Activated CD4-positive, CD25-positive, alpha-beta regulatory T cell treated with anti-CD3 and anti-CD28 coated beads, Interleukin-2, amount 50 U/mL, for 24 hours (primary cell): ENCODE data around the gene PRADC1.

Experiments
- ATAC-seq, 2 donors: fragments of 150-1000 bp; cut with Tn5 transposase; one replicate each; pipeline ENCODE4 v1.10.0; 2021; ENCODE audit warnings: mild to moderate bottlenecking in 1 of 2, moderate library complexity in 1 of 2

PRADC1 gene

DNA sequence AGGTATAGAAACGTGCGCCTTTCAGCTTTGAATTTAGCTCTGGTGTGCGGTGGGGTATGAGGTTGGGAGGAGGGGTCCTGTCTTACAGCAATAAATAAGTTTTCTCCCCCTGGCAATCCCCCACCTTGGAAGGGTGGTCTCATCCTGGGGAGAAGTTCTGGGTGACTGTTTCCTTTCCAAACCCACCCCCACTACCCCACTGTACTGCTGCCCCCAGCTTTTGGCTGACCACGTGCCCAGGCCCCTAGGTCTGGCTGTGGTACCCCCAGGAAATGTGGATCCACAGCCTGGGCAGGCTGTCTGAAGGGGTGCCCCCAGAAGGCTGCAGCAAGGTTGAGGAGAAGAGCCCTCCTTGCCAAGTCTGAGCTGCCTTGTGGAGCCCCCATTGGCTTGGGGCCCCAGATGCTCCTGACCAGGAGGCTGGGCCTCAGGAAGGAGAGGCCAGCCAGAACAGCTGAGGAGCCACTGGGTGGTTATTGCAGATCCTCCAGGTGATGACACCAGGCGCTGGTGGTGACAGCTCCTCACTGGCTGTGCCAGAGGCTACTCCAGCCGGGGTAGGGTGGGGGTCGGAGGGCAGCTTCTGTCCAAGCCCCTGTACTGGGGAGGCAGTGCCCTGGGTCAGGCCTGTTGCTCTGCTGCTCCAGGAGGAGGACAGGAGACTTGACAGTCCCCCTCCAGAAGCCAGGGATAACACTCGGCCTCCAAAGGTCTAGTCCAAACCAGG, 25.3 kb upstream of the PRADC1 start:
- no peak for ATAC-seq

- no peak for ATAC-seq
Measured at GRCh38 chr2:73257425-73258125, 24.5 kb upstream of the PRADC1 start.

- no peak for ATAC-seq
Measured at GRCh38 chr2:73257021-73257420, 24.0 kb upstream of the PRADC1 start.

DNA sequence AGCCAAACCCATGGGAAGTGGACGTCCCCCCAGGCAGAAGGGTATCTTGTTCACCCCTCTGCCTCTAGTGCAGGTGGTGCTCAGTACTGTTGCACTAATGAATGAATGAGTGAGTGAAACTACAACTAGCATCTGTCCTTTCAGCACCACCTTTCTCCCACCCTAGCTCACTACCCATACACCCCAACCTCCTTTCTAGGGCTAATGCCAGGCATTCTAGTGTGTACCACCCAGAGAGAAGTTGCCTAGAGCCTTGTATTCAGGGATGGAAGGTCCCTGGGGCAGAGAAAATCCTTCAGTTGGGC, 23.5 kb upstream of the PRADC1 start:
- no peak for ATAC-seq

DNA sequence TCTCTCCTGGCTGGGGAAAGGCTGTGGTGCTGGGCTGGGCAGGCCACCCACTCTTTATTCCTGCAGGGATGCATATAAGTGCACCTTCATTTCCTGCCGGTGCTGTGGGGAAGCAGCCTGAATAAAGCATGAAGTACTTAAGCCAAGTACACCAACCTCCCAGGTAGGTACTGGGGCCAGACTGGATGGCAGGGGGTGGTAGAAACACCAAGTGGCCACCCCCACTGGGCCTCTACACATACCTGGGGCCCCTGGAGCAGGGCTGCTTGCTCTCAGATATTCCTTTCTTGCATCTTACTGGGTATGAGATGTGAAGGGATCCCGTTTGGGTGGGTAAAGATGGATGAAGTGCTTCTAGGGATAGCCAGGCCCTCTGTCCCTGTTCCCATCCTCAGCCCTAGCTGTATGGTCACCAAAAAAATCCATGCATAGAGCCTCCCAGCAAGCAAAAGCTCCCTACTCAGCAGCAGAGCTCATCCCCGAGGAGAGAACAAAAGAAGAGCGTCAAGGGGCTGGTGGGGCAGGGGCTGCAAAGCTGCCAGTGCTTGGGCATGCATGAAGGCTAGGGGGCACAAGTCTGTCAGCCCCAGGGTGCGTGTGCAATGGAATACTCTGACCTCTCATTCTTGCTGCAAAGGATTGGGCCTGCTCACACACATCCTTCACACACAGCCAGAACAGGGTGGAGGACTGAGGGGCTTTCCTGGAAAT, 23.0 kb upstream of the PRADC1 start:
- ATAC-seq: no peak

- ATAC-seq: no peak
Measured at GRCh38 chr2:73255007-73255644, 22.1 kb upstream of the PRADC1 start.

DNA sequence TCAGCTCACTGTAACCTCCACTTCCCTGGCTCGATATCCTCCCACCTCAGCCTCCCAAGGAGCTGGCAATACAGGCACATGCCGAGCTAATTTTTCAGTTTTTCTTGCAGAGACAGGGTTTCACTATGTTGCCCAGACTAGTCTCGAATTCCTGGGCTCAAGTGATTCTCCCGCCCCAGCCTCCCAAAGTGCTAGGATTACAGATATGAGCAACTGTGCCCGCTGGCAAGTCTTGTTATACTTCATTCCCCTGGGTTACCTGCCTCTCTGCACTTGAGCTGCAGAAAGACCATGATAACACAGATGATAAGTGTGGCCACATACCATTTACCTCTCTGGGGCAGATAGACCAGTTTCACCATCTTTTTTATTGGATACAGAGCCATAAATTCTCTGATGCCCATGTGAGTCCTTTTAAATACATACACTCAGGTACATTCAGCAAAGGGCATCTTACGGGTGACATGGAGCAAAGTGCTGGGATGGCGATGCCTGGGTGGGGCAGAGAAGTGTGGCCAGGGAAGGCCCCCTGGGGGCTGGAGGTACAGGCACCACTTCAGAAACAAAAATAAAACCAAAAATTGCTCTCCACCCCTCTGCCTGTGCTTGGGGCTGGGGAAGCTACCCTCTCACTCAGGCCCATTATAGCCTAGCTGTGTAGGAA, 21.4 kb upstream of the PRADC1 start:
- ATAC-seq: no peak

DNA sequence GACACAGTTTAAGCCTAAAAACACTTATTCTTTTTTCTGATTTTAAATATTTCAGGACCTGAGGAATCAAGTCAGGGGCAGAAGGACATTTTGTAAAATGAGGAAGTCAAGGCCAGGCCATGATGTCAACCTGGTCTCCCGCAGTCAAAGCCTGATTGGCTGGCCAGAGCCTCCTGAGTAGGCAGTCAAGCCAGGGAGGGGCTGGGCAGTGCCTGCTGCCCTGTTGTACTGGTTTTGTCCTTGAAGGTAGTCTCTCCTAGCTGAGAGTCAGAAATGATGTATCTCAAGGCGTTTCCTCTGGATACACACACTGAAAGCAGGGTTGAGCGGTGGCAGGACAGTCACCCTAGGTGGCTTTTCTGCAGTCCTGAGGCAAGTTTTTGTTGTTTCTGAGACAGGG, 20.9 kb upstream of the PRADC1 start:
- ATAC-seq: no peak

DNA sequence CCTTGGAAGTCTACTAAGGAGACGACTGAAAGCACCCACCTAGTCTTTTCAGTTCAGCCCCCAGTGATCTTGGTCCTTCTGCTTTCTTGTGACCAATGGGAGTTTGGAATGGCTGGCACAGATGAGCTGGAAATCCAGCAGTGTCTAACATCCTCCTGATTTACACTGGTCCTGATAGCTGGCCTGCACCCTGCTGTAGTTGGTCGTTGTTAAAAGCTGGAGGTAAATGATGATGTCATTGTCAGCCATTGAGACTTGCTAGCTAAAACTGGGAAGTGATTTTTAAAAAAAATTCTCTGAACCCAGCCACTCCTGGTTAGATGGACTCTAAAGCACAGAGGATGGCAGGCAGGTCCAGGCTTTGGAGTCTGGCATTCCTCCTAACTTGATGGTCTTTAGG, 20.4 kb upstream of the PRADC1 start:
- ATAC-seq: no peak

- no peak for ATAC-seq
Measured at GRCh38 chr2:73252238-73253027, 19.4 kb upstream of the PRADC1 start.

- no peak for ATAC-seq
Measured at GRCh38 chr2:73250872-73251846, 18.1 kb upstream of the PRADC1 start.

DNA sequence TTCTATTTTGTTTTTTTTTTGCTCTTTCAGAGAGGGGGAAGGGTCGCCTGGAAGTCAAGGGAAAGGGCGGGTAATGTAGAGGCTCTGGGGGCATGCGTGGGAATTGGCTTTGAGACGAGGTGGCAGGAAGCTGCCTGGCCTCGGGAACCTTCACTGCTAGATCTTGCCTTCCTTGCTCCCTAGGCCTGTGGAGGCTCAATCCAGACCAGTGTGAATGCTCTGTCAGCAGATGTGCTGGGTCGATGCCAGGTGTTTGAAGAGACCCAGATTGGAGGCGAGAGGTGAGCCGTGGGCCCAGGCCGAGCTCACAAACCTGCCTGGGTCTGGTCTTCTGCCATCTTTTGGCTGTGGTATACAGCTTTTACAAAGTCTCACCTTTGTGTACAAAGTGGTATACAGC, 16.6 kb upstream of the PRADC1 start:
- no peak for ATAC-seq

GRCh38 chr2:73246850-73247249, 13.8 kb upstream of the PRADC1 start:
- no peak for ATAC-seq

DNA sequence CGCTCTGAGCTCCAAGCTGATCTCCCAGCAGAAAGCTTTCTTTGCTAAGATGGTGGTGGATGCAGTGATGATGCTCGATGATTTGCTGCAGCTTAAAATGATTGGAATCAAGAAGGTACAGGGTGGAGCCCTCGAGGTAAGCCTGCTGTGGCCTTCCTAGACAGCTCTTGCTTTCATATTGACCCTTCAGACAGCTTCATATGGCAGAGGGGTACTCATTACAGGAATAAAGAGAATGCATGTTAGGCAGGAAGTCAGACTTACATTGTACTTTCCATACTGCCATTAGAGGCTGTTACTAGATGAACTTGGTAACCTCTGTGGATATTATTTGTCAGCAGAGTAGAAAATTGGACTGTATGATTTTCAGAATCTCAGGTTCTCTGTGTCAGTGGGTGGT, 11.5 kb upstream of the PRADC1 start:
- ATAC-seq: no peak

GRCh38 chr2:73243884-73244570, 11.0 kb upstream of the PRADC1 start:
- no peak for ATAC-seq

- ATAC-seq: no peak
Measured at GRCh38 chr2:73239776-73240175, 6.7 kb upstream of the PRADC1 start.

DNA sequence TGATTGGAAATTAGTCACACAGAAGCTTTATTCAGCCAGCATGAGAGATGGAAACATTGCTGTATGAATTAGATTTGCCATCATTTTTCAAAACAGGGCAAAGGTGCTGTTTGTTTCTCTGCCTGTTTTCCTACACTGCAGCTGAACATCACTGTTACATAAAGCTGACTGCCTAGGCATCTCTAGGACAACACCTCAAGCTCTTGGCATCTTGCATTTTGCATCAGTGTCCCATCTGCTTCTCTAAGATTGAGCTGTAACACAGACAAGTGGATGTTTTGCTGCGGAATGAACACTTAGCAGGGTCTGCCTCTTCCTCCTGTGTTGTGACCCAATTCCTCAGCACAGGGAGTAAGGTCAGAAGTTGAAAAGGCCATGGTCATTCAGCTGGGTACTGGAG, 5.9 kb upstream of the PRADC1 start:
- ATAC-seq: no peak

DNA sequence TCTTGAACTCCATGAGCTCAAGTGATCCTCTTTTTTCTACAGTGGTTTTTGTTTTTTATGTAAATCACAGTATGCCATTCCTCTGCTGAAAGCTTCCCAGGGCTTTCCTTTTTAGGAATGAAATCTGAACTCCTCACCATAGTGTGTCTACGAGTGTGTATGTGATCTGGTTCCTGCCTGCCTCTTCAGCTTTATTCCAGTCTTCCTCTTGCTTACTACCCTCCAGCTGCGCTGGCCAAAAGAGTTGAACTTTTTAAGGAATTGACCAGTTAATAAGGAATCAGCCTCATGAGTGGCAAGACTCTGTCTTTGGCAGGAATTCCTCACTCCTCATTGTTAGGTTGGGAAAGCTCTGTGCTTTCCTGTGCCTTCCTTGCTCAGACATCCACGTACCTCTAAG, 5.1 kb upstream of the PRADC1 start:
- no peak for ATAC-seq

DNA sequence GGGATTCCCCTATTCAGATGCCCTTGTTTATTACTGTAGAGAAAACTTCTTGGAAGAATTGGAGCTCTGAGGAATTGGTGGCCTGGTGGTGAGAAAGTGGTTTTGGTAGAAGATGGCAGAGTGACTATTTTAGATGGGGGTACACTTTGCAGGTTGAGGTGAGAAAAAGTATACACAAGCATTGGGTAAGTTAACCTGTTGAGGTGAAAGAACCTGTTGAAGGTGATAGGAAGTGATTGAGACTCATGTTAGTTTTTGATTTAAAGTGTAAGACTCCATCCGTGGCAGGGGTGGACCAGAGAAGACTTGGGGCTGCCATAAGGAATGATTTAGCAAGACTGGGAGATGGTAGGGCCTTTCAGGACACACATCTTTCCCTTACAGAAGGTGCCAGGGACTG, 4.1 kb upstream of the PRADC1 start:
- ATAC-seq: no peak

DNA sequence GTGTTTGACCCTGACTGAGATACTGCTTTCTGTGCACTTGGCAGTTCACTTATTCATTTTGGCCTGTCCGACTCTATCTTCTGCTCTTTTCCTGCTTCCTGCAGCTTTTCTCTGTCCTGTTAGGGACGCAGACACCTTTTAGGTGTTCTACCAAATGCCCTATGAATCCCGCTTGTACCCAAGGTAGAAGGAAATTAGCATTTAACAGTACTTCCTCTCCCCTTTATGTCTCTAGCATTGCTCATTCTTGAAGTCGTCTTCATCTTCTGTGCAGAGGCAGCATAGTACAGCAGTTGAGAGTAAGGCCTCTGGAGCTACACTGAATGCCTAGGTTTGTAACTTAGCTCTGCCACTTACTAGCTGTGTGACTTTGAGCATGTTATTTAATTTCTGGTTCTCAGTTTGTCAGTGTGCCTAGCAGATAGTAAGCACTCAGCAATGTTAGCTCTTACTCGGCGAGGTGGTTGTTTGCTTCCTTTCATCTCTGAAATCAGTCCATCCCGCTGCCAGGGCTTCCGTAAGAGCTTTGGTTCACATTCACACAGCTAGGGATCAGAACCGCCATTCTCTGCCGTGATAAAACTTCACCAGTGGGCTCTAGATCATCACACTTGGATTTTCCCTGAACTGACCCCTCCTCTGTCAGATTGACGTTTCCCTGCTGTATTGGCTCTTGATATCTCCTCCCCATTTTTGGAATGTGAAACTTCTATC, 2.4 kb upstream of the PRADC1 start:
- no peak for ATAC-seq
